Measurements from ENCODE around the gene LAMA2.

GRCh38 chr6:129345890-129346289, 463.0 kb downstream of the LAMA2 start:
- TF ChIP-seq CTCF (IDR thresholded peaks at IDR 0.05): no peak
- TF ChIP-seq POLR2A (IDR thresholded peaks at IDR 0.05): no peak

Measured in uterus (tissue), 2 donors.